GM19455 (cell line): ENCODE measurements around the gene SRRM3.
"Not testable (repeated sequence)": the region's sequence is repeated elsewhere in the genome, so short reads cannot be mapped to it uniquely, and the experiment has no call there.

Experiments
- ATAC-seq: cut with Tn5 transposase; IDR thresholded peaks from one replicate; pipeline ENCODE4 v1.9.1; 2021; ENCODE audit not compliant: unreplicated experiment

Gene SRRM3

DNA sequence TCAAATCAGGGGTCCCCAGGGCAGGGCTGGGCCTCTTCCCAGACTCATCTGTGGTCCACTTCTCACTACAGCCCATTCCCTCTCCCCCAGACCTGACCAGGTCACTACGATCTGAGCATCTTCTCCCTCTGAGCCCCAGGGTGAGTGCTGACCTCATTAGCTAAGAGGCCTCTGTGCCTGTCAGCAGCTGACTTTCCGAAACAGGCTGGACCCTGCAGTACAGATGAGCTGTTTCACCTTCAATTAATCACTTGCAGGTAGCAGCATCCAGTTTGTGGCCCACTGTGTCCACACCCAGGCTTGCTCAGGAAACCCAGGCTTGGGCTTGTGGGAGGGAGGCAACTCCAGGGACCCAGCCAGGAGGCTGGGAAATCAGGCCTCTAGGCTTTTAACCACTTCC lies 24.3 kb downstream of the SRRM3 start:
- no peak for ATAC-seq

DNA sequence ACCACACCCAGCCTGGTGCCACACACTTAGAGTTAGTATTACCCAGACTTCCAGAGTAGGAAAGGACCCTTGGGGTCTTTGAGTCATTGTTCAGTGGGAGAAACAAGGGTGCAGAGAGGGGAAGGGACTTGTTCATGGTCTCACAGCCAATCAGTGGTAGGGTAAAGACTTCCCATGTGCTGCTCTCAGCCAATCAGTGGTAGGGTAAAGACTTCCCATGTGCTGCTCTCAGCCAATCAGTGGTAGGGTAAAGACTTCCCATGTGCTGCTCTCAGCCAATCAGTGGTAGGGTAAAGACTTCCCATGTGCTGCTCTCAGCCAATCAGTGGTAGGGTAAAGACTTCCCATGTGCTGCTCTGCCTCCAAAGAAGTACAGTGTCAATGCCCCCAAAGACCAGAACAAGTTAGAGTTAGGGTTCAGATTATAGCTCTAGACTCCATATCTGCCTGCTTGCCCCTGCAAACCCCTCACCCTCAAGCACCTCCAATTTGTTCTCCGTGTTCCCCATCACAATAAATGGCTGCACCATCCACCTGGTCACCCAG lies 25.3 kb downstream of the SRRM3 start:
- ATAC-seq = not testable (repeated sequence)

GRCh38 chr7:76230214-76230613 lies 28.5 kb downstream of the SRRM3 start:
- ATAC-seq = no peak

GRCh38 chr7:76231071-76231470 lies 29.4 kb downstream of the SRRM3 start:
- ATAC-seq = no peak

DNA sequence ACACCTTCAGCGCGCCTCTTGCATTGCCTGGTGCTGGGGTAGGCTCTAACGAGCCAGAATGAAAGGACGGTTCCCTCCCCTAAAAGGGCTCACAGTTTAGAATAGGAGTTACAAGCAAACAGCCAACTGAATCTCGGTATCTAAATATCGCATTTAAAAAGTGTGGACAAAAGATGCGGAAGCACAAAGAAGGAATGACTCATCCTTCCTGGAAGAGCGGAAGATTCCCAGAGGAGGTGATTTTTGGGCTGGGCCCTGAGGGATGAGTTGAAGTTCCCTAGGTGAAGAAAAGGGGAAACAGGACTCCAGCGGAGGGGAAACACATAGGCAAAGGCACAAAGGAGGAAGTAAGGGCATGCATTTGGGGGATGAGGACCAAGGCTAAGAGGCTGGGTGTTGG lies 29.9 kb downstream of the SRRM3 start:
- ATAC-seq = no peak

DNA sequence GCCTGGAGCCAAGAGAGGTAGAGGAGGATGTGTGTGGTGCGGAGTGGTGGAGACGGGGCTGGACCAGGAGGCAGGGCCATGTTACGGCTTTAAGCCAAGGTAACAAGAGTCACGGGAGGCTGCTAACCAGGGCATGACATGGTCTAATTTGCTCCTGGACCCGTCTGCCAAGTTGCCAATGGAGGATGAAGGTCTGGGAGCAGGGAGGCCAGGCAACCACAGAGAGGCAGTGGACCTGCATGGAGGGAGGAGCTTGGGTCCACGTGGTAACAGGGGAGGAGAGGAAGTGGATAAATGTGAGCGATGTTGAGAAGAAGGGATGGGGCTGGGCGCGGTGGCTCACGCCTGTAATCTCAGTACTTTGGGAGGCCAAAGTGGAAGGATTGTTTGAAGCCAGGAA lies 31.0 kb downstream of the SRRM3 start:
- no peak for ATAC-seq

DNA sequence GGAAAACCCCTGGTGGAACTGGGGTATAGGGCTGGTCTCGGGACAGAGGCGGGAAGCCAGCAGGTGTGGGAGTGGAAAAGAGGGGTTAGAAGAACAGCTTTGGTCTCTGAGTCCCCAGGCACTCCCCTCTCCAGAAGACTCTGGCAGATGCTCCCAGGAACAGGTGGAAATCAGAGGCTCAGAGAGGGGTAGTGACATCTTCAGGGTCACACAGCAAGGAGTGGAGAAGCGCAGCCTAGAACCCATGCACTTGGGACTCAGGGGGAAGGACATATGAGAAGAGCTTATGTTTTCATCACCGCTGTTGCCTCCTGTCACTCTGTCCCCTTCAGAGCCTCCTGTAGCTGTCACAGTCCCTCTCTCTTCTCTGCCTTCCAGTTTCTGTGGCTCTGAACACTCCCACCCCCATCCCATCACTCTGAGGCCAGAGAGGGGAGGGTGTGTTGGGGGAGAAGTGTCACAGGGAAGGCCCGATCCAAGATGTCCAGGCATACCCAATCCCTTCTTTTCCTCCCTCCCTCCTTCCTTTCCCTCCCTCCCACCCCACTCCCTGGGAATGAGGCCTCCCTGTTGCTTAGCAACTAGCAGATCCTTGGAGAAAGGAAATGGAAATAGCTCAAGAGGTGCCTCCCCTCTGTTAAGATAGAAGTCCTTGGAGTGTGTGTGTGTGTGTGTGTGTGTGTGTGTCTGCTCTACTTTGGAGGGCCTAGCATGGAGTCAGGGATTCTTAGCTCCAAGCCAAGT lies 32.0 kb downstream of the SRRM3 start:
- ATAC-seq = no peak

- no peak for ATAC-seq
Measured at GRCh38 chr7:76234282-76234584, 32.5 kb downstream of the SRRM3 start.

DNA sequence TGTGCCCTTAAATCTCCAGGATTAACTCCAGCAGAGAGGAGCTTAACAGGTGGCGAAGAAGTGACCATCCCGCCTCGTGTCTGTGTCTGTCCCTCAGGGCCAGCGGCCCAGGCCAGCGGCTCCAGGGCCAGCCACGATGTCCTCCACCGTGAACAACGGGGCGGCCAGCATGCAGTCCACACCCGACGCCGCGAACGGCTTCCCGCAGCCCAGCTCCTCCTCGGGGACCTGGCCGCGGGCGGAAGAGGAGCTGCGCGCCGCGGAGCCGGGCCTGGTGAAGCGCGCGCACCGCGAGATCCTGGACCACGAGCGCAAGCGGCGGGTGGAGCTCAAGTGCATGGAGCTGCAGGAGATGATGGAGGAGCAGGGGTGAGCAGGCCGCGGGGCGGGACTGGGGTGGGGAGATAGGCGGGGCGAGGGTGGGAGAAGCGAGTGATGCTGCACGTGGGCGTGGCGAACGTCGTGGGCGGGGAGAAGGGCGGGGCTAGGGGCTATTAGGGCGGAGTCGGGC lies 33.3 kb downstream of the SRRM3 start:
- no peak for ATAC-seq

DNA sequence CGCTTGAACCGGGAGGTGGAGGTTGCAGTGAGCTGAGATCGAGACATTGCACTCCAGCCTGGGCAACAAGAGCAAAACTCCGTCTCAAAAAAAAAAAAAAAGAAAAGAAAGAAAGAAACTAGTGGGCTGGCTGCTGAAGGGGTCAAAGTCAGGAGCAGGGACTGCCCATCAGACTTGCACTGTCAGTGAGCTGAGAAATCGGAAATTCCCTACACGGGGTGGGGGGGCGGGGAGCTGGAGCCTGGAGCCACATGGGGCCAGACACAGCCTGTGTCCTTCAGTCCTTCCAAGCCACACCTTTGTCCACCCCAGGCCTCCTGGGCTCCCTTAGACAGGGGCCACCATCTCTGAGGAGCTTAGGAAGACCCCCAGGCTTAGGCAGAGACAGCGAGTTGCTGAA lies 34.5 kb downstream of the SRRM3 start:
- no peak for ATAC-seq

GRCh38 chr7:76238326-76238725 lies 36.6 kb downstream of the SRRM3 start:
- ATAC-seq = no peak

GRCh38 chr7:76241141-76241540 lies 39.4 kb downstream of the SRRM3 start:
- no peak for ATAC-seq

DNA sequence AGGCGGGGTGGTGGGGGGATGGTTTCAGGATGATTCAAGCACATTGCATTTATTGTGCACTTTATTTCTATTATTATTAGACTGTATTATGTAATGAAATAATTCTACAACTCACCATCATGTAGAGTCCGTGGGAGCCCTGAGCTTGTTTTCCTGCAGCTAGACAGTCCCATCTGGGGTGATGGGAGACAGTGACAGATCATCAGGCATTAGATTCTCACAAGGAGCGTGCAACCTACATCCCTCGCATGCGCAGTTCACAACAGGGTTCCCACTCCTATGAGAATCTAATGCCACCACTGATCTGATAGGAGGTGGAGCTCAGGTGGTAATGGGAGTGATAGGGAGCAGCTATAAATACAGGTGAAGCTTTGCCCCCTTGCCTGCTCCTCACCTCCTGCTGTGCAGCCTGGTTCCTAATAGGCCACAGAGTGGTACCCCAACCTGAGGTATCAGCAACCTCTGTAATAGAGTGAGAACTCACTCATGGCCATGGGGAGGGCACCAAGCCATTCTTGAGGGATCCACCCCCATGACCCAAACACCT lies 40.9 kb downstream of the SRRM3 start:
- ATAC-seq = not testable (repeated sequence)

DNA sequence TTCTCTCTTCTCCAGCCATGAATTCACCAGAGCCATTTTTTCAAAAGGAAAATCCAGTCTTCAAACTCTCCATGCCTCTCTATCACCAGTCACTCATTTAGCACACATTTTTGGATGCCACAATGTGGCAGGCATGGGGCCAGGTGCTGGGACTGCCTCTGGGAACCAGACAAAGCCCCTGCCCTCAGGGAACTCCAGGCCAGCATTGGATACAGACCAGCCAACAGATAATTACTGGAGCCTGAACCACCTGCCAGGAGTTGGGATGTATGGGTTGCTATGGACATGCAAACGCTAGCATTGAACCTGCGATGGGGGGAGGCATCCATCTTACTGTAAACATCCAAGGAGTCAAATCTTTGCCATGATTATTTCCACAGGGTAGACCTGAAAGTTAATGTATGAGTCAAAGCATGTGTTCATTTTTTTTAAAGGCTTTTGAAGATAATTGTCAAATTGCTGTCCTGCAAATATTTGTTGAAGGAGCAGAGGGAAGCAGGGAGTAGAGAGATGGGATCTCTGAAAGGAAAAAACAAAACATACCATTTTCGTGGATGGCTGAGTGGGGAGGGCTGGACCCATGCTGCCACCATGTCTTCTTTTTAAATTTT lies 43.2 kb downstream of the SRRM3 start:
- no peak for ATAC-seq

GRCh38 chr7:76246804-76247389 lies 45.2 kb downstream of the SRRM3 start:
- no peak for ATAC-seq

DNA sequence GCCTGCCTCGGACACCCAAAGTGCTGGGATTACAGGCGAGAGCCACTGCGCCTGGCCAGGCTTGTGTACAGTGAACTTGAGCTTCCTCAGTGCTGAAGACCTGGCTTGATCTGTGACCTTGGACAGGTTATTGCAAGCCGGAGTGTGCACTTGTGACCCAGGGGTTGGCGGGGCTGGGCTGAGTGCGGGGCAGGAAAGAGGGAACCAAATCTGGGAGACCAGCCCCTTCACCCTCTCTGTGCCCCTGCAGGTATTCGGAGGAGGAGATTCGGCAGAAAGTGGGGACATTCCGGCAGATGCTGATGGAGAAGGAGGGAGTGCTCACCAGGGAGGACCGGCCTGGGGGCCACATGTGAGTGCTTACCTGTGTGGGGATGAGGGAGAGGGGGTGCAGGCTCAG lies 46.2 kb downstream of the SRRM3 start:
- no peak for ATAC-seq

DNA sequence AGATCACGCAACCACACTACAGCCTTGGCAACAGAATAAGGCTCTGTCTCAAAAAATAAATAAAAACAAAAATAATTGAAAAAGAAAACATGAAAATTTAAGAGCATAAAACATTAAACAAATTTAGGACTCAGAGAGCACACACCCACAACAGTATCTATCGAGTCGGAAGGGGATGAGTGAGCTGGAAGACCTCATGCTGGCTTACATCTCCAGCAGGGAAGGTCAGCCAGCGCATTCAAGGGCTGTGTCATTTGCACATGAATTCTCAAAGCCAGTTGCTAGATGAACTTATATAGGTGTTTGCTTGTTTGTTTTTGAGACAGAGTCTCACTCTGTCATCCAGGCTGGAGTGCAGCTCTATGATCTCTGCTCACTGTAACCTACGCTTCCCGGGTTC lies 50.3 kb downstream of the SRRM3 start:
- no peak for ATAC-seq

DNA sequence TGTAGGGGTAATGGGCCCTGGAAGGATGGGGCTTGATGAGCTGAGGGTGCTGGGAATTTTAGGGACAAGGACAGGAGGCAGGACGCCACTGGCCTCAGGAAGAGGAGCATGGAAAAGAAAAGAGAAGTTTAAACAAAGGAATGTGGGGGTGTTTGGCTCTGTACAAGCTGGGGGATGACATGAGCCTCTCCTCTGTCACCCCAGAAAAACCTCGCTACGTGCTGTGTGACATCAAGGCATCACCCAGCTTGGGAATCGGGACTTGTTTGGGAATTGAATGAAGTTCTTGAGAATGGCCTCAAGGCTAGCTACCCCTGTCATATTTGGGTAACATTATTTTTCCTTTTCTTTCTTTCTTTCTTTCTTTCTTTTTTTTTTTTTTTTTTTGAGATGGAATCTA lies 53.1 kb downstream of the SRRM3 start:
- no peak for ATAC-seq

GRCh38 chr7:76257973-76258372 lies 56.3 kb downstream of the SRRM3 start:
- no peak for ATAC-seq

DNA sequence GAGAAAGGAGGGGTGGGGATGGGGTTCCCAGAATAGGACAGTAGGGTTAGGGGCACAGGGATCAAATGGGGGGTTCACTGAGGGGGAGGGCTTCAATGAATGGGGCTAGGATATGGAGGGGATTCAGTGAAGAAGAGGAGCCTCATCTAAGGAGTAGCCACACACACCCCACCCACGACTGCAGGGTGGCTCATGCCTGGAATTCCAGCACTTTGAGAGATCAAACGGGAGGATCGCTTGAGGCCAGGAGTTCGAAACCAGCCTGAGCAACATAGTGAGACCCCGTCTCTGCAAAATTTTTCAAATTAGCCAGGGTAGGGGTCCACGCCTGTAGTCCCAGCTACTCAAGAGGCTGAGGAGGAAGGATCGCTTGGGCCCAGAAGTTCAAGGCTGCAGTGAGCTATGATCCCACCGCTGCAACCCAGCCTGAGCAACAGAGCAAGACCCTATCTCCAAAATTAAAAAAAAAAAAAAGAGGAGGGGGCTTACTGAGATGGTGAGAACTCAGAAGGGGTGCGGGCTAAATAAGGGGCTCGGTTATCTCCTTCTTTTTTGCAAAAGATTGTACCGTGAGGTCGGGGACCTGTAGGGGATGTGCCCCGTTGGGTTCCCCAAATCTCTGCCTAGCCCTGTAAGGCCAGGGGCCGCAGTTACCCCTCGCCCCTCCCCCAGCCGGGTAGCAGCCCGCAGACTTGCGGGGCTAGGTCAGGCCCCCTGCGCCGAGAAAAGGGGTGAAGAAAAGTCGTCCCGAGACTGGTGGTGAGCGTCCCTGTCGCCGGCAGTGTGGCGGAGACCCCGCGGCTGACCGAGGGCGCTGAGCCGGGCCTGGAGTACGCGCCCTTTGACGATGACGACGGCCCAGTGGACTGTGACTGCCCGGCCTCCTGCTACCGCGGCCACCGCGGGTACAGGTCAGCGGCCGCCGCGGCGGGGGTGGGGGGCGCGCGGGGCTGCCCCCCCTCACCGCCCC lies 57.7 kb downstream of the SRRM3 start:
- no peak for ATAC-seq
